ENCODE results near the gene NLN. TPM values are rescaled to one million over a fixed set of nuclear protein-coding genes. Genes with fewer than 3 reads are reported as not detected.

The NLN gene
- total RNA-seq, 2 experiments from 2014 or later, result 1.4 to 2.5 TPM

DNA sequence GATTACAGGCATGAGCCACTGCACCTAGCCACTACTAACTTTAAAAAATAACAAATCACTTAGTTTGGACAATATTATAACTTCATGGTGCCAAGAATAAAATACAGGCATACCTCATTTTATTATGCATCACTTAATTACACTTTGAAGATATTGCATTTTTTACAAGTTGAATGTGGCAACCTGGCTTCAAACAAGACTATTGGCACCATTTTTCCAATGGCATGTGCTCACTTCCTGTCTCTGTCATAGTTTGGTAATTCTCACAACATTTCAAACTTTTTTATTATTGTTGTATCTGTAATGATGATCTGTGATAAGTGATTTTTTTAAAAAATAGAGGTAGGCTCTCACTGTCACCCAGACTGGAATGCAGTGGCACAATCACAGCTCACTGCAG lies 154.5 kb downstream of the NLN start:
- POLR2A ChIA-PET, result no interaction called here
- TF ChIP-seq, protein P1, sequence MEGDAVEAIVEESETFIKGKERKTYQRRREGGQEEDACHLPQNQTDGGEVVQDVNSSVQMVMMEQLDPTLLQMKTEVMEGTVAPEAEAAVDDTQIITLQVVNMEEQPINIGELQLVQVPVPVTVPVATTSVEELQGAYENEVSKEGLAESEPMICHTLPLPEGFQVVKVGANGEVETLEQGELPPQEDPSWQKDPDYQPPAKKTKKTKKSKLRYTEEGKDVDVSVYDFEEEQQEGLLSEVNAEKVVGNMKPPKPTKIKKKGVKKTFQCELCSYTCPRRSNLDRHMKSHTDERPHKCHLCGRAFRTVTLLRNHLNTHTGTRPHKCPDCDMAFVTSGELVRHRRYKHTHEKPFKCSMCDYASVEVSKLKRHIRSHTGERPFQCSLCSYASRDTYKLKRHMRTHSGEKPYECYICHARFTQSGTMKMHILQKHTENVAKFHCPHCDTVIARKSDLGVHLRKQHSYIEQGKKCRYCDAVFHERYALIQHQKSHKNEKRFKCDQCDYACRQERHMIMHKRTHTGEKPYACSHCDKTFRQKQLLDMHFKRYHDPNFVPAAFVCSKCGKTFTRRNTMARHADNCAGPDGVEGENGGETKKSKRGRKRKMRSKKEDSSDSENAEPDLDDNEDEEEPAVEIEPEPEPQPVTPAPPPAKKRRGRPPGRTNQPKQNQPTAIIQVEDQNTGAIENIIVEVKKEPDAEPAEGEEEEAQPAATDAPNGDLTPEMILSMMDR (IDR thresholded peaks at IDR 0.05), result no peak
- CTCF ChIA-PET, result no interaction called here
- Histone ChIP-seq H3K27ac (ENCODE audit: low read depth in 1 of 2, low read length in 2 of 2) (no peak overlapping the region), H3K27me3 (ENCODE audit: control insufficient read depth in 1 of 2, insufficient read depth in 2 of 2, low read length in 2 of 2) (no peaks in the 10 kb centered on the region), H3K4me1 (ENCODE audit: insufficient read depth, low read length) (no peaks in the 10 kb centered on the region), H3K4me3 (ENCODE audit: low read length) (no peak overlapping the region), H3K36me3 (ENCODE audit: insufficient read depth, low read length) (no peaks in the 10 kb centered on the region), H3K9me3 (ENCODE audit: control insufficient read depth in 1 of 2, insufficient read depth in 1 of 2, low read length in 2 of 2) (no peaks in the 10 kb centered on the region)
- Mint-ChIP-seq H3K27me3 (no peaks in the 10 kb centered on the region), H3K36me3 (ENCODE audit: low read depth) (no peaks in the 10 kb centered on the region), H3K4me1 (ENCODE audit: low read depth) (no peaks in the 10 kb centered on the region), H3K4me3 (no peak overlapping the region), H3K27ac (no peak overlapping the region), H3K9me3 (peaks cover 4% of the 10 kb centered on the region)
- DNase-seq, result no peak
- intact Hi-C loops (cut with DNase I, micrococcal nuclease), result no loop called here
- no peak for ATAC-seq (ENCODE audit: poor library complexity)

DNA sequence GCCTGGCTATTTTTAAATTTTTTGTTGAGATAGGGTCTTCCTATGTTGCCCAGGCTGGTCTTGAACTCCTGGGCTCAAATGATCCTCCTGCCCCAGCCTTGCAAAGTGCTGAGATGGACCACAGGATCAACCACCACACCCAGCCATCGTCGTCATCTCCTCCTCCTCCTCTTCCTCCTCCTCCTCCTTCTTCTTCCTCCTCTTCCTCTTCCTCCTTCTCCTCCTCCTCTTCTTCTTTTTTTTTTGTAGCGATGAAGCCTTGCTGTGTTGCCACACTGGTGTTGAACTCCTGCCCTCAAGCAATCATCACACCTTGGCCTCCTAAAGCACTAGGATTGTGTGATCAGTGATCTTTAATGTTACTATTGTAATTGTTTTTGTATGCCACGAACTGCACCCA lies 155.0 kb downstream of the NLN start:
- Mint-ChIP-seq H3K27me3 (no peaks in the 10 kb centered on the region), H3K27ac (no peak overlapping the region), H3K4me3 (no peak overlapping the region), H3K9me3 (peaks cover 4% of the 10 kb centered on the region), H3K4me1 (ENCODE audit: low read depth) (no peaks in the 10 kb centered on the region), H3K36me3 (ENCODE audit: low read depth) (no peaks in the 10 kb centered on the region)
- H3K36me3 ChIP-seq (ENCODE audit: insufficient read depth, low read length), result no peaks in the 10 kb centered on the region
- TF ChIP-seq, protein P1 (IDR thresholded peaks at IDR 0.05), result no peak
- H3K27ac ChIP-seq (ENCODE audit: low read depth in 1 of 2, low read length in 2 of 2), result no peak overlapping the region
- intact Hi-C loops (cut with DNase I, micrococcal nuclease), result no loop called here
- DNase-seq, result no peak
- no peak for ATAC-seq (ENCODE audit: poor library complexity)
- no peaks in the 10 kb centered on the region for H3K4me1 ChIP-seq (ENCODE audit: insufficient read depth, low read length)
- H3K4me3 ChIP-seq (ENCODE audit: low read length), result no peak overlapping the region
- H3K9me3 ChIP-seq (ENCODE audit: control insufficient read depth in 1 of 2, insufficient read depth in 1 of 2, low read length in 2 of 2), result no peaks in the 10 kb centered on the region
- ChIA-PET POLR2A (no interaction called here), CTCF (no interaction called here)
- H3K27me3 ChIP-seq (ENCODE audit: control insufficient read depth in 1 of 2, insufficient read depth in 2 of 2, low read length in 2 of 2), result no peaks in the 10 kb centered on the region

Other genes with a start within 250 kb of the NLN start
- 1 to 10 TPM; 2.0 to 2.6 TPM for gene ADAMTS6, start 240.3 kb upstream of the NLN start, total RNA-seq
- 10 to 100 TPM; 14.4 to 16.8 TPM for gene CENPK, start 159.0 kb upstream of the NLN start, total RNA-seq
- 10 to 100 TPM; 88.0 to 89.2 TPM for gene PPWD1, start 158.9 kb upstream of the NLN start, total RNA-seq
- gene TRIM23, start 97.9 kb upstream of the NLN start, total RNA-seq, result 10 to 100 TPM; 24.0 to 30.6 TPM
- gene SHLD3, start 97.2 kb upstream of the NLN start, total RNA-seq, result 10 to 100 TPM; 11.5 to 11.7 TPM
- 10 to 100 TPM; 11.2 to 14.4 TPM for gene TRAPPC13, start 97.2 kb upstream of the NLN start, total RNA-seq
- 10 to 100 TPM; 84.2 to 93.7 TPM for gene SGTB, start 96 bp upstream of the NLN start, total RNA-seq
- gene ERBIN, start 204.4 kb downstream of the NLN start, total RNA-seq, result 10 to 100 TPM; 94.7 to 96.9 TPM

Measured in CD4-positive, alpha-beta T cell (primary cell).